OCI-LY3 (cell line): Measurements from ENCODE around the gene TTC12.

Source experiments
- H2AFZ ChIP-seq: fragments of 200-600, 300-600 bp; shearing (Covaris generic); 2 replicates; pipeline ENCODE4 v1.6.0; 2014; ENCODE audit warnings: antibody characterized with exemption, low read depth, low read length
- H3K27ac ChIP-seq: fragments of 200-600, 300-600 bp; sonication (generic); 2 replicates; pipeline ENCODE4 v1.5.1; 2014; ENCODE audit warnings: mild to moderate bottlenecking, low read length, moderate library complexity, mixed read lengths
- H3K27me3 ChIP-seq: fragments of 200-600, 300-600 bp; sonication (generic); 2 replicates; pipeline ENCODE4 v1.6.1; 2014; ENCODE audit warnings: low read depth, low read length, mixed read lengths
- H3K36me3 ChIP-seq: fragments of 200-600, 300-600 bp; sonication (generic); replicated peaks from 2 replicates; pipeline ENCODE3; 2014; ENCODE audit warnings: low read depth, low read length, mixed read lengths
- H3K4me1 ChIP-seq: fragments of 300-600, 200-600 bp; sonication (generic); 2 replicates; pipeline ENCODE4 v1.6.1; 2014; ENCODE audit warnings: low read length, mixed read lengths
- H3K4me2 ChIP-seq: fragments of 200-600, 300-600 bp; sonication (generic); 2 replicates; pipeline ENCODE4 v1.6.1; 2014; ENCODE audit warnings: low read length, mixed read lengths
- H3K4me3 ChIP-seq: fragments of 300-600, 200-600 bp; sonication (generic); 2 replicates; pipeline ENCODE4 v1.5.1; 2014; ENCODE audit warnings: antibody characterized with exemption, mild to moderate bottlenecking, low read length, moderate library complexity
- H3K79me2 ChIP-seq: fragments of 300-600, 200-600 bp; shearing (Covaris generic); 2 replicates; pipeline ENCODE4 v1.6.1; 2014; ENCODE audit warnings: mild to moderate bottlenecking, low read length, mixed read lengths
- H3K9ac ChIP-seq: fragments of 300-600, 200-600 bp; shearing (Covaris generic); 2 replicates; pipeline ENCODE4 v1.6.0; 2014; ENCODE audit warnings: mild to moderate bottlenecking, low read length, moderate library complexity
- H3K9me3 ChIP-seq: fragments of 200-600, 300-600 bp; shearing (Covaris generic); 2 replicates; pipeline ENCODE4 v1.6.1; 2014; ENCODE audit warnings: low read length, mixed read lengths; ENCODE audit not compliant: insufficient read depth
- H4K20me1 ChIP-seq: fragments of 200-600, 300-600 bp; sonication (generic); 2 replicates; pipeline ENCODE4 v1.6.1; 2016; ENCODE audit warnings: low read length, mixed read lengths; ENCODE audit not compliant: insufficient read depth
- CTCF ChIP-seq: fragments of 200-600, 300-600 bp; sonication (generic); IDR thresholded peaks from 2 replicates; pipeline ENCODE4 v1.5.1; 2014; ENCODE audit warnings: antibody characterized with exemption, low read length, low read depth
- EZH2phosphoT487 ChIP-seq: fragments of 200-600 bp; shearing (Covaris generic); IDR thresholded peaks from 2 replicates; pipeline ENCODE4 v1.6.1; 2018; ENCODE audit warnings: antibody characterized with exemption, mixed run types, low read depth

TTC12 gene

GRCh38 chr11:113382121-113382520 is 67.7 kb downstream of the TTC12 start:
- Histone ChIP-seq H3K4me1 (no peaks in the 10 kb centered on the region), H4K20me1 (no peaks in the 10 kb centered on the region), H2AFZ (no peak overlapping the region), H3K27ac (no peak overlapping the region), H3K4me3 (no peak overlapping the region), H3K9me3 (no peaks in the 10 kb centered on the region), H3K79me2 (no peaks in the 10 kb centered on the region), H3K27me3 (peaks cover 9% of the 10 kb centered on the region), H3K9ac (no peak overlapping the region), H3K4me2 (no peak overlapping the region), H3K36me3 (no peaks in the 10 kb centered on the region)
- TF ChIP-seq CTCF (no peak), EZH2phosphoT487 (no peak)

GRCh38 chr11:113384551-113384950 is 70.2 kb downstream of the TTC12 start:
- H3K27ac ChIP-seq: no peak overlapping the region
- H3K27me3 ChIP-seq: peaks cover 9% of the 10 kb centered on the region
- H3K79me2 ChIP-seq: no peaks in the 10 kb centered on the region
- H3K4me2 ChIP-seq: no peak overlapping the region
- no peaks in the 10 kb centered on the region for H3K9me3 ChIP-seq
- no peaks in the 10 kb centered on the region for H4K20me1 ChIP-seq
- TF ChIP-seq CTCF (no peak), EZH2phosphoT487 (no peak)
- no peak overlapping the region for H3K9ac ChIP-seq
- H3K36me3 ChIP-seq: no peaks in the 10 kb centered on the region
- H3K4me3 ChIP-seq: no peak overlapping the region
- no peak overlapping the region for H2AFZ ChIP-seq
- no peaks in the 10 kb centered on the region for H3K4me1 ChIP-seq

- Histone ChIP-seq H3K36me3 (no peaks in the 10 kb centered on the region), H4K20me1 (no peaks in the 10 kb centered on the region), H3K9ac (no peak overlapping the region), H3K79me2 (no peaks in the 10 kb centered on the region), H3K27ac (no peak overlapping the region), H3K4me2 (no peak overlapping the region), H3K9me3 (no peaks in the 10 kb centered on the region), H3K4me1 (no peaks in the 10 kb centered on the region), H3K27me3 (peaks cover 9% of the 10 kb centered on the region), H2AFZ (no peak overlapping the region), H3K4me3 (no peak overlapping the region)
- TF ChIP-seq CTCF: no peak
- no peak for TF ChIP-seq EZH2phosphoT487
These were observed 71.4 kb downstream of the TTC12 start for GRCh38 chr11:113385749-113386148.

- Histone ChIP-seq H2AFZ (no peak overlapping the region), H3K9me3 (no peaks in the 10 kb centered on the region), H3K27ac (no peak overlapping the region), H3K4me1 (no peaks in the 10 kb centered on the region), H4K20me1 (no peaks in the 10 kb centered on the region), H3K79me2 (no peaks in the 10 kb centered on the region), H3K4me2 (no peak overlapping the region), H3K9ac (no peak overlapping the region), H3K36me3 (no peaks in the 10 kb centered on the region), H3K27me3 (peaks cover 20% of the 10 kb centered on the region), H3K4me3 (no peak overlapping the region)
- TF ChIP-seq CTCF (no peak), EZH2phosphoT487 (no peak)
These were observed 72.5 kb downstream of the TTC12 start for GRCh38 chr11:113386866-113387265.
